Epithelial cell of esophagus (primary cell): ENCODE measurements around the gene BATF3.

Experiments used
- DNase-seq: peaks from one replicate; pipeline ENCODE4 v3.0.0; 2010; ENCODE audit warnings: low read depth
- H3K4me3 ChIP-seq: 2 replicates; pipeline ENCODE4 v1.5.1; 2011; ENCODE audit warnings: mild to moderate bottlenecking, low read length, control low read depth
- TF ChIP-seq, protein P1 (sequence below): IDR thresholded peaks from 2 replicates; pipeline ENCODE4 v1.5.1; 2011; ENCODE audit warnings: low read depth, mild to moderate bottlenecking, low read length, control low read depth, inconsistent platforms; ENCODE audit not compliant: insufficient read depth; ENCODE audit errors: missing control alignments

Gene BATF3

DNA sequence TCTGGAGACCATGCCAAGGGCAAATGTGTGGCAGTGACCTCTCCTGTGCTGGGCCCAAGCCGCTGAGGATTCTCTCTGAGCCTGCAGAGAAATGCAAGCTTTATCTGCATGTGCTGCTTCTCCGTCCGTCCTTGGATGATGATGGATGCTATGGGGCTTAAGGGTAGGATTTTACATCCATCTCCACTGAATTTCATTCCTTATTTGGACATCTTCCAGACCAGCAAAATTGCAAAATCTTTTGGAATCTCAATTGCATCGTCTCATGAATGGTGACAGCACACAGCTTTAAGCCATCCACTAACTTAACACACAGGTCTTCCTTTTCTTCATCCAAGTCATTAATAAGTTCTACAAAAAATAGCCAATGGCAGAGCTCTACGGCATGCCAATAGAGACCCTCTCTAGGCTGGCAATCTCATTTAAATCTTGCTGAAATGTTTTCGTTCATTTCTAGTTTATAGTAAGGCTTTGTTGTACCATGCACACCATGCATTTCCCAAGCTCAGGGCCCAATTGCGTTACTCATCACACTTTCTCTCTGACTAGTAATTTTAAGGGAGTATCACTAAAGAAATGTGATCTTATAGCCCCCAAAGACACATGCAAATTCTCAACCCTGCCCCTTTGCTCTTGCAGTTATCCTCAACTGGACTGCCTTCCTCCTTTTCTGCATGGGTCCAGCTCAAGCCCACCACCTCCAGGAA is 11.1 kb downstream of the BATF3 start:
- TF ChIP-seq, protein P1, sequence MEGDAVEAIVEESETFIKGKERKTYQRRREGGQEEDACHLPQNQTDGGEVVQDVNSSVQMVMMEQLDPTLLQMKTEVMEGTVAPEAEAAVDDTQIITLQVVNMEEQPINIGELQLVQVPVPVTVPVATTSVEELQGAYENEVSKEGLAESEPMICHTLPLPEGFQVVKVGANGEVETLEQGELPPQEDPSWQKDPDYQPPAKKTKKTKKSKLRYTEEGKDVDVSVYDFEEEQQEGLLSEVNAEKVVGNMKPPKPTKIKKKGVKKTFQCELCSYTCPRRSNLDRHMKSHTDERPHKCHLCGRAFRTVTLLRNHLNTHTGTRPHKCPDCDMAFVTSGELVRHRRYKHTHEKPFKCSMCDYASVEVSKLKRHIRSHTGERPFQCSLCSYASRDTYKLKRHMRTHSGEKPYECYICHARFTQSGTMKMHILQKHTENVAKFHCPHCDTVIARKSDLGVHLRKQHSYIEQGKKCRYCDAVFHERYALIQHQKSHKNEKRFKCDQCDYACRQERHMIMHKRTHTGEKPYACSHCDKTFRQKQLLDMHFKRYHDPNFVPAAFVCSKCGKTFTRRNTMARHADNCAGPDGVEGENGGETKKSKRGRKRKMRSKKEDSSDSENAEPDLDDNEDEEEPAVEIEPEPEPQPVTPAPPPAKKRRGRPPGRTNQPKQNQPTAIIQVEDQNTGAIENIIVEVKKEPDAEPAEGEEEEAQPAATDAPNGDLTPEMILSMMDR, result no peak
- no peak for DNase-seq
- H3K4me3 ChIP-seq, result no peak overlapping the region

DNA sequence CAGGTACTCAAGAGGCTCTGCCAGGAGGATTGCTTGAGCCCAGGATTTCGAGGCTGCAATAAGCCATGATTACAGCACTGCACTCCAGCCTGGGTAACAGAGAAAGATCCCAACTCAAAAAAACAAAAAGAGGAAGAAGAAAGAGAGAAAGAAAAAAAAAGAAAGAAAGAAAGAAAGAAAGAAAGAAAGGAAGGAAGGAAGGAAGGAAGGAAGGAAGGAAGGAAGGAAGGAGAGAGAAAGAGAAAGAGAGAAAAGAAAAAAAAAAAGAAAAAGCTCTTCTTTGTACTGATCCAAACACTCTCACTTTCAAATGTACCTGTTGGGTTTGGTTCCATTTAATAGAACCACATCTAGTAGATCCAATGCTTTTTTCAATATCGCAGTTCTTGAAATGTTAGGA is 11.8 kb downstream of the BATF3 start:
- DNase-seq, result no peak
- no peak overlapping the region for H3K4me3 ChIP-seq
- TF ChIP-seq, protein P1, result no peak

DNA sequence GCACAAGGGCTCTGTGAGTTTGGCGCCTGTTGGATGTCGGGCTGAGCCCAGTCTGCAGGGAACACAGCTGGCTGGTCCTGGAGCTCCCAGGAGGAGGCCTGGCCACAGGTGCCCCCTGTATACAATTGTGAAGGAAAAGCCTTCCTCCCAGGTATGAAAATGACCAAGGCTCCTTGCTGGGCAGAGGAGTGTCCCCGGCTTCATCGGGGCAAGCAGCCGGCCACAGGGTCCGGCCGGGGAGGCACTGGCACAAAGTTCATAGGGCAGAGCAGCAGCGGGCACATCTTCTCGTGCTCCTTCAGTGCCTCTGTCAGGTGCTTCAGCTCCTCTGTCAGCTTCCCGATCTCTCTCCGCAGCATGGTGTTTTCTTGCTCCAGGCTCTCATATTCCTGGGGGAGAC is 13.0 kb downstream of the BATF3 start:
- no peak overlapping the region for H3K4me3 ChIP-seq
- no peak for DNase-seq
- TF ChIP-seq, protein P1, result no peak

DNA sequence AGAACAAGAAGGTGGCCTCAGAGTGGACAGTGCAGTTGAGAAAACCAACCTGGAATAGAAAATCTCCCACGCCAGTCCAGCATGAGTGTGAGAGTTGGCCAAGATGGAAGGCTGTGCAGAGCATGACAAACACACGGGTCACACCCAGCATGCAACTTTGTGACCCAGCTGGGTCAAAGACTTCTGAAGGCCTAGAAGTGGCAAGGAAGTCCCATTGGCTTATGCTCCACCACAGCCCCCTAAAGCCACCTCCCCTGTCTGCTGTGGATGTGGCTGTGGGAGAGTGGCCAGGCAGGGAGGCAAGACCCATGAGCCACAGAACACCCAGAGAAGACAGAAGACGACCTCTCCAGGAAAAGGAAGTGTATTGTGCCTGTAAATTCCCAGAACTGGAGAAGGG is 13.6 kb downstream of the BATF3 start:
- no peak for DNase-seq
- TF ChIP-seq, protein P1, result no peak
- no peak overlapping the region for H3K4me3 ChIP-seq

DNA sequence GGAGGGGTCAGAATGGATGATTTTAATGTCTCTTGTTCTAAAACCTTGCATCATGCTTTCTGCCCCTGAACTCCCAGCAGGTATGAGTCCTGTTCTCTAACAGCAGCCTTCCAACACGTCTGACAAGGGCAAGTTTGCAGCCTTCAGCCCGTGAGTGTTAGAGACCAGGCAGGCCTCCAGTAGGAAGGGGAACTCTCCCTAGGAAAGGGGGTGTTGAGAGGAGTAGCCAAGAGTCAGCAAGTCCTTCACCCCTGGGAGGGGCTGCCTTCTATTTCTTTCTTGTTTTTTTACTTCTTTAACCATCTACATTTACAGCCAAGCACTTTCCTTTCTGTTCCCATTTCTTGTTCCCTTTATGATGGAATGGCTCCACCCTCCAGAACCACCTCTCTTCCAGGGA is 14.2 kb downstream of the BATF3 start:
- DNase-seq, result no peak
- H3K4me3 ChIP-seq, result no peak overlapping the region
- TF ChIP-seq, protein P1, result no peak

DNA sequence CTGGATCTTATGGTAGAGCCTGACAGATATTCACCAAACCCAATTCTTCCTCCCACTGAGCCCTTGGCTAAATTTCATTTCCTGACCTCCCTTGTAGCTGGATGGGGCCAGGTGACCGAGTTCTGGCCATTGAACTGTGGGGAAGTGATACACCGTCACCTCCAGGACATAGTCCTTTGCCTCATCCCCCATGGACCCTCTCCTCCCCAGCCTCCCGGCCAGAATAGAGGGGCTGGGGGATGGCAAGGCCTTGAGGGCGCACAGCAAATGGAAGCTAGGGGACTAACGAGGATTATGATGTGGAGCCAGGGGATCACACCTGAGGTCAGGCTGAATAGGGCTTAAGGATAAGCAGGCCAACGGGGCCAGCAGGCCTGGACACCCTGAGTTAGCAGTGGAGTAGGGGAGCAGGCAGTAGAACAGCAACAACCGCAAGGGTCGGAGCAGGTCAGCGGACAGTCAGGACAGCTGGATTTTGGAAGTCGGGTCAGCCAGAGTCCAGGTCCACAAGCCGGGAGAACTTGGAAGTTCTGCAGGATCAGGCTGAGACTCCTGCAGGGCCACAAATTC is 15.0 kb downstream of the BATF3 start:
- DNase-seq, result no peak
- no peak overlapping the region for H3K4me3 ChIP-seq
- TF ChIP-seq, protein P1, result no peak

DNA sequence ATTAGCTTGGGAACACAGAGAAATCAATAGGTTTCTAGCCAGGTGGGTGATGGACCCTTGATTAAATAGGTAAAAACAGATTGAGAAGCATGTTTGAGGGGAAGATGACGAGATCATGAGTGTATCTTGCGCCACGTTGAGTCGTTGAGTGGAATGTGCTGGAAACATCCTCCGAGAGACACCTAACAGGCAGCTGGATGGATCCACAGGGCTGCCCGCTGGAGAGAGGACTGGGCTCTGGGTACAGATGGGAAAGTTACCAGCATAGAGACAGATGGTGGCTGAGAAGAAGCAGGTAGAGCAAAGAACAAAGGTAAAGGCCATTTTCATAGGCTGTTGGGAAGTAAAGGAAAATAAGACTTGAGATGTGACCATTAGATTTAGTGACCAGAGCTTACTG is 15.6 kb downstream of the BATF3 start:
- H3K4me3 ChIP-seq, result no peak overlapping the region
- TF ChIP-seq, protein P1, result no peak
- no peak for DNase-seq
